ENCODE results near the gene CHD5.
A peak's percentile ranks its signal among the peaks of the same experiment; 100 is the strongest.

CHD5 gene

GRCh38 chr1:6172549-6172948 is 7.6 kb downstream of the CHD5 start:
- DNase-seq, result no peak

GRCh38 chr1:6171548-6172124 is 8.5 kb downstream of the CHD5 start:
- no peak for DNase-seq

- peak; percentile 20 for DNase-seq
These were observed 9.3 kb downstream of the CHD5 start for GRCh38 chr1:6170742-6171201.

DNA sequence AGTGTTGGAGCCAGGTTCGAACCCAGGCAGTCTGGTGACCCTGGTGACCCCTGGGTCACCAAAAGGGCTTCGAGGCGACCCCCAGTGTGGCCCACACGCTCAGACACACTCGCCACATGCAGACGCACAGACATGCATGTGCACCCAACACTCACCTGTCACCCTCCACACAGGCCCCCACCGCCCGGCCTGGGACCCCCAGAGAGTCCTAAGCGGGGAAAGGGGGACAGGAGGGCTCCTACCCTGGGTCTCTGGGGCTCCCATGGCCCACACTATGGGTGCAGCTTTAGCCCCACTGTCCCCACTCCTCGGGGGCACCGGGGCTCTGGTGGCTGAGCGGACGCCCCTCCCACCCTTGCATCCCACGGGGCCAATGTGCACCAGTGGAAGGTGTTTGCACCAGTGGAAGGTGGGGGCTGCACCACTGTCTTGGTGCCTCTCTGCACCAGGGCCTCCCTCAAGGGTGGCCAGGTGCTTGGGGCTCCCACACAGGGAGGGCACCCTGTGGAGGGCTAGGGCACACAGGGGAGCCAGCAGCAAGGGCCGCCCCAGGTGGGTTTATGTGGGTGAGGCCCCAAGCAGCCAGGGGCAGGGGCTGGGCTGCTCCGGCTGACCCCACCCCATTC is 9.9 kb downstream of the CHD5 start:
- no peak for DNase-seq

DNA sequence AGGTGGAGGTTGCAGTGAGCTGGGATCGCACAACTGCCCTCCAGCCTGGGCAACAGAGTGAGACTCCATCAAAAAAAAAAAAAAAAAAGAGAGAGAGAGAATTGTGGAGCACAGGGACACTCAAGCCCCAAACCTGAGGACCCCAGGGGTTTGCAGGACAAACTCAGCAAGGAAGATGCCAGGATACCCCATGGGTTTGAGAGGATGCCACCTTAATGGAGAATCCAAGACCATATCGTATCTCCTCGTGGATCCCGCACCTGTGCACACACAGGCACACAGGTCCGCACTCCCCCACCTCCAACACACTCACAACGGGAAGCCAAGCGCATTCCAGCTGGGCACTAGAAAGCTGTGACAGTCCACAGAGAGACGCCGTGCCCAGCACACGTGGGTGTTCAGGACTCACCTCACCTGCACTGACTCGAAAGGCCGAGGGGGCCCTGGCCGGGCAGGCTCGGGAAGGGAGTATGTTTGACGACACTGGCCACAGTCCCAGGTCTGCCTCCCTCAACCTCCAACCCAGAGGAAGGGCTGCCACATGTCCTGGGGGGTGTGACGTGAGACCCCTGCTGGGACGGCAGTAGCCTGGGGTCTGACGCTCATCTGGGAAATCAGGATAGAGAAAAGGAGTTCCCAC is 11.1 kb downstream of the CHD5 start:
- DNase-seq, result no peak

- DNase-seq, result no peak
These were observed 12.5 kb downstream of the CHD5 start for GRCh38 chr1:6167391-6168303.

DNA sequence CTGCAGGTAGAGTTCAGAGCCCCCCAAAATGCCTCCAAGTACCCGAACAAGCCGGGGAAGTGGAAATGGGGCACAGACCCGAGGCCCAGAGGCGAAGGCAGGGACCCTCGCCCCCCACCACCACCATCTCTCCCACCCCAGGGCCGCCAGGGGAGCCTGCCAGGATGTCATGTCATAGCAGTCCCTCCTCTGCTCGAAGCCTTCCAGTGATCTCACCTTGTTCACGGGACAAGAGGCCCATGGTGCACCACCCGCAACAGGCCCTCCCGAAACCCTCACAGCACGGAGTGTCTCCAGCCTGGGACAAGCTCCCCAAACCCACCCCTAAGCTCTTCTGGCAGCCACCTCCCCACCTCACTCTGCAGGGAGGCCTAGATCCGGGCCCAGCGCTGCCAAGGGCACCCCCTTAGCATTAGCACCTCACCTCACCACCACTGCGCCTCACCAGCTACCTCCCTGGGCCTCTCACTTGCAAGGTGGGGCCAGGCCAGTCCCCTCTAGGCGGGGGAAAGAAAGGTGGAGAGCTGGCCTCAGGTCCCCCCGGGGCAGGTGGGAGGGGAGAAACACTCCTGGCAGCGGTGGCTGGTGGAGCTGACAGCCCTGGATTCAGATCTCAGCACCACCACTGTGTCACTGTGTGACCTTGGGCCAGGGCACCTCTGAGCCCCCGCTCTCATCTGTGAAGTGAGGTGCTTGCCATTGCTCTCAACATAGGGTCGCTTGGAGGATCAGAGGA is 13.3 kb downstream of the CHD5 start:
- DNase-seq, result no peak

- no peak for DNase-seq
These were observed 13.9 kb downstream of the CHD5 start for GRCh38 chr1:6166221-6166620.

DNA sequence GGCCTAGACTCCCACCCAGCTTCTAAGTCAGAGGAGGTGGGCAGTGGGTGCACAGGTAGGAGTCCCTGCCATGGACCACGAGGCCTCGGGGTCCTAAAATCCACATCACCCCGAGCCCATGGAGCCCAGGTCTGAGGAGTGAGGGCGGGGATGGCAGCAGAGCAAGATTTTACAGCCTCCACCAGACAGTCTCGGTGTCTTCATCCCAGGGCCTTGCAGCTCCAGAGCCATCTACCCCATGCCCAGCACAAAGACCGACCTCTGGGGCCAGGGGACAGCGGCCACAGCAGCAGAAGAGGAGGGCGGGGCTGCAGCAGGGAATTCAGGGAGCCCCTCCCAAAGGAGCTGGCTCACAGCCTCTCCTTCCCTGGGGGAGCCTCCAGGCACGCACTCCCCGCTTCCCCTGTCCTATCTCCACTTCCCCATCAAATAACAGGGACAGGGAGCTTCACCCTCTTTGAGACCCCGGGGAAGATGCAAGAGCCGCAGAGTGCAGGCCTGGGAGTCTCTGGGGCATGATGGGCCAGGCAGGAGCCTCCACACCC is 14.6 kb downstream of the CHD5 start:
- DNase-seq, result no peak

DNA sequence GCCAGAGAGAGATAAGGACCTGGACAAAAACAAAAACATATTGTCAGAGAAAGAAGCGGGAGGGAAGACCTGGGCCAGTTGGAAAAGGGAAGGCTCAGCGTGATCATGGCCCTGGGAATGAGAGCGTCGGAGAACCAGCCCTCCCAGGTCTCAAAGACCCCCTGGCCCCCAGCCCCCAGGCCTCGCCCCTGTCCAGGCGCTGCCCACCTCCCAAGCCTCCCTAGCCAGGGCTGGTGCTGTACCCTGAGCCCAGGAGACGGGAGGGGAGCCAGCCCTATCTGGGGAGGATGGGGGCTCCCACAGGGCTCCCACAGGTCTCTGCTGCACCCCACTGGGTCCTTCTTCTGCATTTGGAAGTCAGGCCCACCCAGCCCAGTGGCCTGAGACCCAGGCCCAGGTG is 15.1 kb downstream of the CHD5 start:
- no peak for DNase-seq

DNA sequence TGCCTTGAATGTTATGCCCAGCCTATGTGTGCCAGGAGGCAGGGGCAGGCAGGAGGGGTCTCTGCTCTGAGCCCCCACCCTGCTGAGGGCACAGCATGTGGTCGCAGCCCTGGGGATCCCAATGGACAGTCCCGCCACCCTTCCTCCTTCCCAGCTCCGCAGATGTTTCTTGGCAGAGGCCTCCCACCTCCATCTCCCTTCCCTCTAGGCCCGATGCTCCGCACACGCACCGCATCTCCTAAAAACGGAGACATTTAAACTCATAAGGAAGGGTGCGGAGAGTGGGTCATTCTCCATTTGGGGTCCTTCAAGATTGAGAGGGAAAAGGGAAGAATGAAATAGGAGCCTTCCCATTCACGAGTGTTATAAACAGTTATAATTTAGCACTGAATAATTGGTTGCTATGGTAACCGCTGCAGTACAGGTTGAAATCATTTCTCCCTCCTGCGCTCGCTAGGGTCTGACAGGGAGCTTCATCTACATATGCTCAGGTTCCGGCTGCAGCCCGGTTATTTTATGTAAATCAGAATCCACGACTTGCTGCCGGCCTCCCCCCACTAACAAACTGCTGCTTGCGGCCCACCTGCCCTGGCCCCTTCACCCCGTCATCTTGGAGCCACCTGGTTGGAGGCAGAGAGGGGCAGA is 16.0 kb downstream of the CHD5 start:
- DNase-seq, result no peak

GRCh38 chr1:6163191-6163972 is 16.7 kb downstream of the CHD5 start:
- no peak for DNase-seq

DNA sequence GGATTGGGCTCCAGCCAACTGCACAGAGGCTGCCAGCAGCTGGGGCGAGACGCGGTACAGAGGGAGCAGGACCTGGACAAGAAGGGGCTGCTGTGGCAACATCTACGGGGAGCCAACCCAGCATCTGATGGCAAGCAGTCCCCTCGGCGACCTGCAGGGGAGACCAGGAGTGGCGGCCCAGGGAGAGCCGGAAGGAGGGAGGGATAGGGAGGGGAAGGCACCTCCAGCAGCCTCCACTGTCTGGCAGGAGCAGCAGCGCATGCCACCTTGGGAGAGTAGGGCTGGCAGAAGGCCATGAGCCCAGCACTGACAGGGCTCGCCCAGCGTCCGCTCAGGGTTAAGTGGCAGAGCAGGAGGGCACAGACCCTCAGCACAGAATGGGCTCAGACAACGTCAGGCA is 17.3 kb downstream of the CHD5 start:
- DNase-seq, result no peak

- no peak for DNase-seq
These were observed 17.8 kb downstream of the CHD5 start for GRCh38 chr1:6162341-6162740.

GRCh38 chr1:6158181-6158580 is 21.9 kb downstream of the CHD5 start:
- no peak for DNase-seq

- DNase-seq, result peak; percentile 88
These were observed 22.5 kb downstream of the CHD5 start for GRCh38 chr1:6157528-6158174.

DNA sequence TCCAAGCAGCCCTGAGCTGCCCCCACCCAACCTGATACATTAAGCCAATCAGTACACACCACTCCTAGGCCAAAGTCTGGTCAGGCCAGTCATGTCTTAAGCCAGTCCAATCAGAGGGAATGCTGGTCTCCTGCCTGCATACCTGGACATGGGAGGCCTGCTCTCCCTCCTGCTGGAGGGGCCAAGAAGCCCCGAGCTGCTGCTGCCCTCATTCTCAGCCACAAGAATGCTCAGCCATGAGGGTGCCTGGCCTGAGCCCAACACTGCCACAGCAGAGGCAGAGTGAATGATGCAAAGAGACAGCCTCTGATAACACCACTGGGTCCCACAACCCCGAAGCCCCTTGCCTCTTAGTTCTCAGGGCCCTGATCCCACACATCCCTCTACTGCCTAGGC is 23.0 kb downstream of the CHD5 start:
- DNase-seq, result no peak

DNA sequence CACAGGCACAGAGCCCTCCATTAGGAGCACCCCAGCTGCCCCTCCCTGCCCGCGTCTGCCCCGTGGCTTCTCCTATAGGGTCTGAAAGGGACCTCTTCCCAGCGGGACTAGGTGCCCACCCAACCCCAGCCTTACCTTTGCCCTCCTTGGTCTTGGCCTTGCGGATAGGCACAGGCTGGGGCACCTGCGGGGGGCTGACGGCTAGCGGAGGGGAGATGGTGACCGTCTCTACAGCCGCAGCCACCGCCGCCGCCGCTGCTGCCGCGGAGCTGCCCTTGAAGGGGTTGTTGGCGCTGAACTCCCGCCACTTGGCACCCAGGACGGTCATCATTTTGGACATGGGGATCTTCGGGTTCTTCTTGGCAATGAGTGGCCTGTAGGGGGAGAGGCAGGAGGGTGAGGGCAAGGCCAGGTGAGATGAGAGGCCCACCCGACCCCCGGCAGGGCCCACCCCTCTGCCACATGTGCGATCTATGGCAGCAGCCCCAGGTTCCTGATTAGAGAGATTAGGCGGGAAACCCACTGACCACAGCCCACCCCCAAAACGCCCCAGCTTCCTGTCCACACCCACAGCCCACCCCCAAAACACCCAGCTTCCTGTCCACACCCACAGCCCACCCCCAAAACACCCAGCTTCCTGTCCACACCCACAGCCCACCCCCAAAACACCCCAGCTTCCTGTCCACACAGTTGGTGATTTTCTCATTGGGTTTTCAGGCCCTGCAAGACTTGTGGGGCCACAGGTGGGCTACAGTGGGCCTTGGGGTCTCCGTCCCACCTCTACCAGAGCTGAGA is 25.4 kb downstream of the CHD5 start:
- DNase-seq, result no peak

DNA sequence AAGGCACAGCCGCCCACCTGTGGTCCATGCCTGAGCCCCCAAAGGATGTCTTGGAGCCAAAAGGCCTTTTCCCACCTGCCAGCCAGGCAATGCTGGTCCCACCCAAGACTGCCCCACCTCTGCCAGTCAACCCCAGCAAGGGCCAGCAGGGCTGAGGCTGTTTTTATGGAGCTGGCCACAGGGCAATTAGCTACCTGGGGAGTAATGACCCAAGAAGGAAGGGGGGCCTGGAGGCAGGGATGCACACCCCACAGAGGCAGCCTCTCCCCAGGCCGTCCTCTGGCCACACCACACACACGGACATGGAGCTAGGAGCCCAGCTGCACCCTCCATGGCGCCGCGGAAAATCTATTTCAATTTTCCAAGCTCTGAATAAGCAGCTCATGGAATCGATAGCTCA is 27.2 kb downstream of the CHD5 start:
- no peak for DNase-seq

DNA sequence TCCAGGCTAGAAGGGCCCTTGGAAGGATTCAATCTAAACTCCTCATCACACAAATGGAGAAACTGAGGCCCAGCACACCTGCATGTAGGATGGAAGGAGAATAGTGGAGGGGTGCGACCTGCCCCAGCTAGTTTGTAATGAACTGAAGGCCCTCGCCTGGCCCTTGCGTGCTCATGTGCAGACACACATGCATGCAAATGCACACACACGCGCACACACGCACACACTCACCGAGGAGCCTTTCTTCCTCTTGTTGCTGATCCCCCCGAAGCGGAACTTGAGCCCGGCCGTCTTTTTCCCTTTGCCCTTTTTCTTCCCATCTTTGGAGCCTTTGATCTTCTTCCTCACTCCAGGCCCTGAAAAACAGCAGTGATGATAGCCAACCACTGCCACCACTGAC is 27.9 kb downstream of the CHD5 start:
- DNase-seq, result no peak

All from kidney glomerular epithelial cell (primary cell).